HG03469 (cell line): ENCODE measurements around the gene DKC1.

Experiments used
- ATAC-seq: cut with Tn5 transposase; IDR thresholded peaks from one replicate; pipeline ENCODE4 v1.9.1; 2021; ENCODE audit warnings: mild to moderate bottlenecking, moderate library complexity, moderate number of reproducible peaks; ENCODE audit not compliant: unreplicated experiment

DKC1 gene

DNA sequence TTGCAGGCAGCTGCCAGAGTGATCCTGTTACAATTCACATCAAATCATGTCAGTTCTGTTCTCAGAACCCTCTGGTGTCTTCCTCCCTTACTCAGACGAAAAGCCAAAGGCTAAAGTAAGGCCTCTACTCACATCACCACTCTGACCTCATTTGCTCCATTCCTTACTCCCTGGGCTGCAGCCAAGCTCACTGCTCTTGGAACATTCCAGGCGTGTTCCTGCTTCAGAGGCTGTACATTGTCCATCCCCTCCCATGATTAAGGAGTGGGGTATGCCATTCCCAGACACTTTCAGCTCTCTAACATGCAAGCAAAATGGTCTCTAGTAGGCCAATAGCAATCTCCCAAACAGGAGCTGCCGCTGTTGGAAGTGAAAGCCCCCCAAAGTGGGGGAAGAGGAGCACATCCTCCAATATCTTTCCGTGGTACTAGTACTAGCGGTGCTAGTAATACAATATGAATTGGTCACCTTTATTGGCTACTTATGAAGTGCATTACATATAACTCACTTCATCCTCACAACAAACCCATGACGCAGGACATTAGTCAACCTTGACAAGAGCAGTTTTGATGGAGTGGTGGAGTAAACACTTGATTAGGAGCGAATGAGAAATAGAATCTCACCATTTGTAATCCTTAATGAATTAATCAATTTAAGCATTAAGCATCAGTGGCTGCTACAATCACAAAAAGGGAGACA is 26.8 kb upstream of the DKC1 start:
- ATAC-seq: no peak

GRCh38 chrX:154737136-154737535 is 25.5 kb upstream of the DKC1 start:
- ATAC-seq: no peak

DNA sequence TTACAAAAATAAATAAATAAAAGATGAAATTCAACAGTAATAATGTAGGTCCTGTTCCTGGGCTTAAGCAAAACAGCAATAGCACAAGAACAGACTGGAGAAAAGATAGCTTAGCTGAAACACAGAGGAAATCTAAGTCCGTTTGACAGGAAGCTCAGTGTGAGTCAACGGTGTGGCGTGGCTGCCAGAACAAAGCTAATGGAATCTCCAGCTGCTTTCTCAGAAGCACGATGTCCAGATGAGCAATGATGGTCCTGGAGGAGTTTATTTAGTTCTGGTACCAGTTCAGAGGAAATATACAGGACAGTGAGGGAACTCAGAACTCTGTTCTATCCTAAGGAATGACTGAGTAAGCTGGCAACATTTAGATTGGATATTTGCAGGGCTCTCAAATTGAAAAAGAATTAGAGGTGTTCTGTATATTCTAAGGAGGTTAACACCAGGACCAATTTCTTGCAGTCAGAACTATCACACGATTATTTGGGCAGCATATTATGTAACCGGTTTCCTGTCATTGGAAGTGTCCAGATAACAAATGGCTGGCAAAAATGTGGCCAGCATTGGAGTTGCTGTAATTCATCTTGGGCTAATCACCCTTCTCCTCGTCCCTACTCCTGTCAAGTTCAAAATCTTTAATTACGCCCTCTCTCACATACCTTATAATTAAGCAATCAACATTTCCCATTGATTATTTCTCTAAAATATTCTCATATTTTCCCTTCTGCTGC is 24.5 kb upstream of the DKC1 start:
- no peak for ATAC-seq

- no peak for ATAC-seq
These were observed 22.7 kb upstream of the DKC1 start for GRCh38 chrX:154739952-154740465.

- ATAC-seq: no peak
These were observed 20.1 kb upstream of the DKC1 start for GRCh38 chrX:154742613-154743012.

- ATAC-seq: no peak
These were observed 13.8 kb upstream of the DKC1 start for GRCh38 chrX:154748712-154749339.

GRCh38 chrX:154749856-154750255 is 12.8 kb upstream of the DKC1 start:
- ATAC-seq: no peak

DNA sequence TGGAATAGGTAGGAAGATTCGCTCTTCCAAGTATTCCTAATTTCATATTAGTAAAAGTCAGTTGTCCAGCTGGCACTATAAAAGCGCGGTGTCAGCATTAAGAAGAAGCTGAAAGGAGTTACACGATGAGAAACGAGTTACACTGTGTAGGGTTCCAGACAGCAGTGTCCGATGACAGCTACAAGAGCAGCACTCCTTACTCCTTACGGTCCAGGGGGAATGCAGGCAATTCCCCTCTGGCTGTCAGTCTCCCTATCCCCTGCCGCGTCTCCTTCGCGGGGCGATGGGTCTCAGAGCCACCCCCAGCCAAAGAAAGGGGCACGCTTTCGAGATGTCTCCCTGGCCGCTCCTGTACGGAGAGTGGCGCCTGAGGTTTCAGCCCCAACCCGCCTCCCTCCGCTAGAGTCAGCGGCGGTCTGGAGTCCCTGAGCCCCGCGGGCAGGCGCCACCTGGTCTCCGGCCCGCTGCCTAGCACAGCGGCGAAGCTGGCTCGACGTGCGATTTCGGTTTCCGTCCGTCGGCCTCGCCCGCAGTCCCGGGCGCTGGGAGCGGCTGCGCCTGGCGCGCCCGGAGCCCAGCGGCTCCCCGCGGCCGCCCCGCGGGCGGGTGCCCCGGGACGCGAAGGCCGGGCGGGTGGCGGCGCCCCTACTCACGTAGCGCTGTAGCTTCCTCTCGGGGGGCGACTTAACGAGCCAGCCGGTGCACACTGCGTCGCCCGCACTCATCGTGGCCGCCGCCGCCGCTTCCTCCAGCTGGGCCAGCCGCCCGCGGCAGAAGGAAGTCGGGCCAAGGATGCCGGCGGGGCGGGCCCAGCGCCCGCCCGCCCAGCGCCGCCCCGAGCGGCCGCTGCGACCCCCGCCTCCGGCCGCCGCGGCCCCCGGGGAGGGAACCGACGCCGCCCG is 12.1 kb upstream of the DKC1 start, which contains the start of gene GAB3:
GAB3 (minus strand) TSS at position 777 of the 902 bp plus-strand sequence; CDS start at position 725, 52 bp downstream.
- no peak for ATAC-seq

- no peak for ATAC-seq
These were observed 11.4 kb upstream of the DKC1 start for GRCh38 chrX:154751203-154751668.

GRCh38 chrX:154751669-154752271 is 10.9 kb upstream of the DKC1 start:
- no peak for ATAC-seq

GRCh38 chrX:154758696-154759095 is 4.0 kb upstream of the DKC1 start:
- ATAC-seq: no peak

- ATAC-seq: no peak
These were observed 607 bp upstream of the DKC1 start for GRCh38 chrX:154761977-154762536.

DNA sequence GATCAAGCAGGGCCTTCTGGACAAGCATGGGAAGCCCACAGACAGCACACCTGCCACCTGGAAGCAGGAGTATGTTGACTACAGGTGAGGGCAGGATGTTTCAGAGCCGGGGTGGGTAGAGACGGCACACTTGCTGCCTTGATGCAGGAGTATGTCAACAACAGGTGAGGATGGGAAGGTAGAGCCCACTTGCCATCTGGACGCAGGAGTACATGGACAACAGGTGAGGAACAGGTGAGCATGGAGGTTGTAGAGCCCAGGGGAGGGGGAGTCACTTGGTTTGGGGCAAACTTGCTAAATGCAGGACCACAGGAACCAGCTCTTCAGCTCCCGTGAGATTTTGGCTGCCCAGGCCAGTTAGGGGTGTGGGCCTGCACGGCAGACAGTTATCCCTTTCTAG is 12.0 kb downstream of the DKC1 start:
- ATAC-seq: no peak

DNA sequence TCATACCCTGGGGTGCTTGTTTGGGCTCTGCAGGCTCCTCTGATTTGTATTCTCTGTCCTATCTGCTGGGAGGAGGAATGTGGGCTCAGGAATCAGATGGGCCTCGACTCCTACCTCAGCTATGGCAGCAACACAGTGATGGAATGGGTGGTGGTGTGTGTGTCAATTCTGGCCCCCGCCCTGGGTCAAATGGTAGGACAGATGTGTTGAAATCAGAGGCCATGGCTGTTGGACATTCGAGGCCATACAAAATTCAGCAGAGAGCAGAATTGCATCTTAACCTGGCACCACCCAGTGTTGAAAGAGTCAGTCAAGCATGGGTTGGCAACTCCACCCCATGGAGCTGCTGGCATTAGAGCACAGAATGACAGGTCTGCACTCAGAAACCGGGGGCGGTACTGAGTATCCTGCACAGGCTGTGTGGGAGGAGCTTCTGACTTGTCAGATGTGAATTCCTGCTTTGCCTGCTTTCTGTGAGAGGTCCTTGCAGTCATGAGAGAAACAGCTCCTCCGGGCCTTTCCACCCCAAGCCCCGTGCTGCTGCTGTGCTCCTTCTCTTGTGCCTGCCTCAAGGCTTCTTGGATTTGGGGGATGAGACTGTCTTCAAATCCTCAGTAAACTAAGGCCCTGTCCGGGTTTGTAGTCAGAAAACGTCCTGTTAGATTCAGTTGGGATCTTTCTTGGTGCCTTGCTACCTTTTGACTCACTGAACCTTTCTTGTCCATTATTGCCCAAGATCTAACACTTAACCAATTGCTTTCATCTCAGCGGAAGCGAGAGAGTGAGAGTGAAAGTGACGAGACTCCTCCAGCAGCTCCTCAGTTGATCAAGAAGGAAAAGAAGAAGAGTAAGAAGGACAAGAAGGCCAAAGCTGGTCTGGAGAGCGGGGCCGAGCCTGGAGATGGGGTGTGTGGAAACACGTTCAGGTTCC is 13.0 kb downstream of the DKC1 start:
- ATAC-seq: no peak

- no peak for ATAC-seq
These were observed 14.1 kb downstream of the DKC1 start for GRCh38 chrX:154776753-154777152.

DNA sequence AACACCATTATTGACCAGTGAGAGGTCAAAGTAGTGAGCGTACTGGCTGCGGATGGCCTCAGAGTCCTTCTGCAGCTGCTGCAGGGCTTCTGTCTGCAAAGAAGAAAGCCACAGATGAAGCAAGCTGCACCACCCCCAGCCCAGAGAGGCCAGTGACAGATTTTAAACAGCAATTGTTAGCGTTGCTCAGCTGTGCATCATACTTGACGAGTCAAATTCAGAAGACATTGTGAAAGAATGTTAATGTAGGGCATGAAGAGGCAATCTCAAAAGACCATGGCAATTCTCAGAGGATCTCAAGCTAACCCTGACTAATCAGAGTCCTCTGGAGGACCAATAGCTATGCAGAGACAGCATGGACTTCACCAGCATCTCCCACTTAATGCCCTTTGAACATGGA is 16.6 kb downstream of the DKC1 start:
- ATAC-seq: no peak

- no peak for ATAC-seq
These were observed 18.3 kb downstream of the DKC1 start for GRCh38 chrX:154780968-154781367.

DNA sequence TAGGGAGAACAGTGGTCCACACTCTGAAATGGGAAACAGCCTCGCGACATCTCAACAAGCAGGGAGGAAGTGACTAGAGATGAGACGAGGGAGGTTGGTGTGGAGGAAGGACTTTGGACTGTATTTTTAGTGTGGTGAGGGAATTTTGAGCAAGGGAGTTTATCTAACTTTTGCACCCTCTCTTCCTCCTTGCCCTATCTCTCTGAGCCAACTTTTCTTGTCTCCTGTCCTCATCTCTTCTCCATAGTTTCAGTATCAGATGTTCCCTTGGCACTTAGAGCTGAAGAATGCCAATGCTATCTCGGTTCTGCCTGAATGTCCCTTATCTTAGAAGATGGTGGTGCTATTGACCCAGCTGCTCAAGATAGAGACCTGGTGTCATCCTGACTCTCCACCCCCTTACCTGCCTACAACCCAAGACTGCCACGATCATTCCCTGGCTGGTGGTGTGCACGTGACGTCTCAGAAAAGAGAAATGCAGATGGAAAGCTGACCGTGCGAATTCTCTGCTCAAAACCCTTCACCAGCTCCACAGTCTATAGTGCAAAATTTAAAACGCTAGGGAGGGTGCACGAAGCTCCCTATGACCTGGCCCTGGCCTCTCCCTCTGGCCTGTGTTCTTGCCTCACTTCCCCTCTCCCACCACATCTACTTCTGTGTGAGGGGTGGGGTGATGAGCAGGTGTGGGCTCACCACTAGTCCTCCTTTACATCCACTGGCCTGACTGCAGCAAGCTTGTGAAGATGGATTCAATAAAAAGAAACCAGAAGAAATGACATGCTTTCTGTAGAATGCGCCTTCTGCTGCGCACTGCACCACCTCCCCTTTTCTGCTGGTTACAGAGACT is 21.7 kb downstream of the DKC1 start:
- ATAC-seq: no peak
